ENCODE data around the gene ANO8. TPM values are rescaled to one million over a fixed set of nuclear protein-coding genes. Genes with fewer than 3 reads are reported as not detected.

The ANO8 gene
- total and polyA plus RNA-seq, 2 of the 8 experiments (the other 6 are each of a cell fraction or from before 2014, with no cell fraction given) = 9.5 to 20.7 TPM

DNA sequence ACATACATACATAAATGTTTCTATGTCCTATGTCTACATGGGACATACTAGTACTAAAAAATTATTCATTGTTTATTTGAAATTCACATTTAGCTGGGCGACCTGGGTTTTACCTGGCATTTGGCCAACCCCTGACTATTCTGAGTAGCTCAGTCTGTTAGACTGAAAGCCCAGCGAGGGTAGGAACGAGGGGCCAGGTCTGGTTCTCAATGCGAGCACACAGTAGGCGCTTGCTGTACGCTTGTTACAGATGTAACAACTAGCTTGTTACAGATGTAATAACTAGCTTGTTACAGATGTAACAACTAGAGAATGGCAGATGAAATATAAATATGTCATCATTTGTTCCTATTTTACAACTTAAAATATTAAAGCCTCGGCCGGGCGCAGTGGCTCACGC lies 920 bp upstream of the ANO8 start:
- Histone ChIP-seq H2AK5ac (ENCODE audit: low read depth, low read length) (no peak overlapping the region), H3K36me3 (ENCODE audit: control insufficient read depth in 2 of 4, insufficient read depth in 4 of 4, low read length in 3 of 4) (no peaks in the 10 kb centered on the region), H3K4ac (replicated peaks; ENCODE audit: insufficient read length, low read depth, low read length) (no peak overlapping the region), H4K20me1 (replicated peaks in 1 of 2; ENCODE audit: control insufficient read depth in 1 of 2, insufficient read depth in 2 of 2, low read length in 2 of 2) (peaks cover 0 to 7% of the 10 kb centered on the region in 2 experiments), H2BK20ac (ENCODE audit: low read length) (no peak overlapping the region), H3K27me3 (replicated peaks in 1 of 4; ENCODE audit: control insufficient read depth in 3 of 4, extremely low read depth in 1 of 4, insufficient read depth in 3 of 4, low read length in 3 of 4) (no peaks in the 10 kb centered on the region), H3K4me2 (ENCODE audit: insufficient read depth in 1 of 2, low read depth in 2 of 2, low read length in 2 of 2) (peak overlapping the region in 1 of 2 experiments; percentile 71; a peak in 1 of 4 replicates), H3K9me3 (ENCODE audit: insufficient read depth in 2 of 2, low read depth in 1 of 2, low read length in 1 of 2) (no peaks in the 10 kb centered on the region), H2BK5ac (ENCODE audit: low read depth, low read length) (no peak overlapping the region), H3K56ac (replicated peaks; ENCODE audit: insufficient read length, low read depth, low read length) (no peak overlapping the region), H3K18ac (ENCODE audit: extremely low read depth, low read length) (no peak overlapping the region), H3K79me1 (ENCODE audit: low read depth, low read length) (peaks cover 3% of the 10 kb centered on the region), H2BK15ac (ENCODE audit: low read length) (0 out of 2 replicates have a peak overlapping the region, but pooled peaks have one; percentile 61), H2BK120ac (replicated peaks; ENCODE audit: low read depth, low read length) (no peak overlapping the region), H3K79me2 (ENCODE audit: control insufficient read depth in 1 of 2, insufficient read depth in 2 of 2, low read length in 2 of 2) (no peaks in the 10 kb centered on the region), H3K27ac (ENCODE audit: low read depth, low read length) (no peak overlapping the region), H2BK12ac (ENCODE audit: low read depth, low read length) (no peak overlapping the region), H3K23me2 (ENCODE audit: low read depth, low read length) (peaks cover 21% of the 10 kb centered on the region), H2AFZ (ENCODE audit: low read length) (no peak overlapping the region), H4K91ac (replicated peaks; ENCODE audit: insufficient read length, low read length) (no peak overlapping the region), H3K4me3 (ENCODE audit: extremely low read depth in 1 of 4, insufficient read depth in 2 of 4, low read depth in 3 of 4, low read length in 4 of 4) (no peak overlapping the region), H3K14ac (ENCODE audit: insufficient read length) (no peak overlapping the region), H3K23ac (ENCODE audit: insufficient read length) (no peak overlapping the region), H4K5ac (ENCODE audit: insufficient read length, low read depth, low read length) (no peak overlapping the region), H4K8ac (ENCODE audit: extremely low read depth, insufficient read depth, low read length) (no peak overlapping the region), H3K4me1 (replicated peaks in 1 of 4; ENCODE audit: control insufficient read depth in 3 of 4, insufficient read depth in 4 of 4, low read length in 3 of 4) (peaks cover 0 to 31% (median 23%) of the 10 kb centered on the region in 4 experiments; a peak in 5 of 7 replicates), H3K9ac (replicated peaks in 1 of 4; ENCODE audit: extremely low read depth in 1 of 4, low read depth in 3 of 4, low read length in 3 of 4) (no peak overlapping the region)
- no peak for FAIRE-seq
- ChIA-PET POLR2A (ENCODE audit: partially characterized antibody) (interaction anchor here (0.7 to 17.1 kb wide), 9 partner anchors 10 to 120 kb away, joined by 3 to 329 read pairs (median 5); partner anchors contain the start of genes ABHD8, DDA1, MRPL34 and OCEL1), CTCF (ENCODE audit: partially characterized antibody) (interaction anchor here (0.5 to 3.0 kb wide), 8 partner anchors 10 to 55 kb away, joined by 3 to 9 read pairs (median 5); partner anchors contain the start of genes DDA1 and MRPL34)
- 82% methylated on average over 10 of the region's 10 CpGs; no CpG with 5 or more reads in 1 of the 2 experiments for WGBS, 2 experiments (ENCODE audit: extremely low coverage in 1 of 2, insufficient coverage in 1 of 2, insufficient read length in 1 of 2, insufficient replicate concordance in 2 of 2, low coverage in 1 of 2, low lambda C conversion rate in 2 of 2, missing lambda C conversion rate in 1 of 2)
- no peak for DNase-seq (ENCODE audit: low read depth in 1 of 2, low spot score in 2 of 2)
- TF ChIP-seq SUZ12 (IDR thresholded peaks at IDR 0.05; ENCODE audit: low read length) (no peak), KDM1A (IDR thresholded peaks at IDR 0.05; ENCODE audit: borderline replicate concordance, low read length) (no peak), BRCA1 (IDR thresholded peaks at IDR 0.05; ENCODE audit: low read depth, low read length) (no peak), TAF7 (optimal IDR thresholded peaks at IDR 0.05; ENCODE audit: borderline replicate concordance, low read depth, low read length) (no peak), KDM5A (IDR thresholded peaks at IDR 0.05; ENCODE audit: low read length) (no peak), SIRT6 (IDR thresholded peaks at IDR 0.05; ENCODE audit: low read length) (no peak), CHD1 (IDR thresholded peaks at IDR 0.05; ENCODE audit: low read depth, low read length) (no peak), NANOG (IDR thresholded peaks at IDR 0.05; ENCODE audit: insufficient read depth, low read depth, low read length, poor library complexity, severe bottlenecking) (no peak), ZNF274 (IDR thresholded peaks at IDR 0.05; ENCODE audit: borderline replicate concordance, extremely low read depth, low read length) (no peak), RAD21 (IDR thresholded peaks at IDR 0.05 in 1 of 2, conservative IDR thresholded peaks at IDR 0.05 in 1 of 2; ENCODE audit: low read depth in 2 of 2, low read length in 2 of 2) (no peak), MAFK (IDR thresholded peaks at IDR 0.05; ENCODE audit: low read depth, low read length) (no peak)

Measured in H1 (cell line).